Progenitor cell of endocrine pancreas (in vitro differentiated cells): ENCODE data around the gene ZNF444. TPM values are rescaled to one million over a fixed set of nuclear protein-coding genes. Genes with fewer than 3 reads are reported as not detected.

Experiments
- DNase-seq: peaks from one replicate; pipeline ENCODE4 v3.0.0; 2021; ENCODE audit warnings: low spot score; ENCODE audit not compliant: unreplicated experiment
- H3K27ac Mint-ChIP-seq: 2 replicates; pipeline ENCODE4 v1.8.0; 2021; ENCODE audit warnings: mild to moderate bottlenecking, moderate library complexity, mixed read lengths
- H3K27me3 Mint-ChIP-seq: 2 replicates; pipeline ENCODE4 v1.8.0; 2021; ENCODE audit warnings: mixed read lengths
- H3K36me3 Mint-ChIP-seq: 2 replicates; pipeline ENCODE4 v1.8.0; 2022; ENCODE audit warnings: mixed read lengths; ENCODE audit not compliant: insufficient read depth
- H3K4me1 Mint-ChIP-seq: 2 replicates; pipeline ENCODE4 v1.8.0; 2021; ENCODE audit warnings: low read depth, mixed read lengths
- H3K4me3 Mint-ChIP-seq: 2 replicates; pipeline ENCODE4 v1.8.0; 2021; ENCODE audit warnings: low read depth, mild to moderate bottlenecking, moderate library complexity, mixed read lengths
- H3K9me3 Mint-ChIP-seq: 2 replicates; pipeline ENCODE4 v1.8.0; 2021; ENCODE audit warnings: low read depth, mixed read lengths
- CTCF ChIP-seq: fragments of 200-600 bp; sonication (generic); IDR thresholded peaks from one replicate; pipeline ENCODE4 v1.5.0; 2021; ENCODE audit warnings: antibody characterized with exemption, mild to moderate bottlenecking; ENCODE audit not compliant: unreplicated experiment
- total RNA-seq: library from RNA; stranded (reverse); gene quantifications from 2 replicates; pipeline ENCODE4 v1.2.1, GENCODE V29; 2021

Gene ZNF444
- total RNA-seq, 1 donor from 2014 or later = 132 TPM

DNA sequence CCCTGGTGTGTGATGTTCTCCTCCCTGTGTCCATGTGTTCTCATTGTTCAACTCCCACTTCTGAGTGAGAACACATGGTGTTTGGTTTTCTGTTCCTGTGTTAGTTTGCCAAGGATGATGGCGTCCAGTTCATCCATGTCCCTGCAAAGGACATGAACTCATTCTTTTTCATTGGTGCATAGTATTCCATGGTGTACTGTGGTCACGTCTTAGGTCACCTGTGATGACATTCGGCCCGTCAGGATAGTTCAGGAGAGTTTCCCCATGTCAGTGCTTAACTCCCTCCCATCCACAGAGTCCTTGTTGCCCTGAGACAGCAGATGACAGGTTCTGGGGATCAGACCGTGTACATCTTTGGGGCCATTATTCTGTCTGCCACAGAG, 8.6 kb downstream of the ZNF444 start:
- TF ChIP-seq CTCF = no peak
- H3K4me3 Mint-ChIP-seq = no peak overlapping the region
- peaks cover 6% of the 10 kb centered on the region for H3K4me1 Mint-ChIP-seq
- no peak for DNase-seq
- no peaks in the 10 kb centered on the region for H3K9me3 Mint-ChIP-seq
- H3K27ac Mint-ChIP-seq = no peak overlapping the region
- no peaks in the 10 kb centered on the region for H3K27me3 Mint-ChIP-seq
- H3K36me3 Mint-ChIP-seq = peaks cover 17% of the 10 kb centered on the region

GRCh38 chr19:56150358-56150757, 9.3 kb downstream of the ZNF444 start:
- TF ChIP-seq CTCF = no peak
- Mint-ChIP-seq H3K27ac (no peak overlapping the region), H3K9me3 (no peaks in the 10 kb centered on the region), H3K36me3 (peaks cover 19% of the 10 kb centered on the region), H3K4me3 (no peak overlapping the region), H3K4me1 (peaks cover 4% of the 10 kb centered on the region), H3K27me3 (no peaks in the 10 kb centered on the region)
- no peak for DNase-seq

DNA sequence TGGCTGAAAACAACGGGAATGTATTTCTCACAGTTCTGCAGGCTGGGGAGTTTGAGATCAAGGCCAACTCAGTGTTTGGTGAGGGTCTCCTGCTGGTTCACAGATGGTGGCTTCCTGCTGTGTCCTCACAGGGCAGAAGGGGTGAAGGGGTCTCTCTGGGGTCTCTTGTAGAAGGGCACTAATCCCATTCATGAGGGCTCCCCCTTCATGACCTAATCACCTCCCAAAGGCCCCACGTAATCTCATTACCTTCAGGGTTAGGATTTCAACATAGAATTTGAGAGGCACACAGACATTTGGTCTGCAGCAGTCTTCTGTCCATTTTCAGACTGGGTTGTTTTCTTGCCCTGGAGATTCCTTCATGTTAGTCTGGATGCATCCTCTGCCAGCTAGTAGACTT, 11.6 kb downstream of the ZNF444 start:
- Mint-ChIP-seq H3K27me3 (no peaks in the 10 kb centered on the region), H3K9me3 (no peaks in the 10 kb centered on the region), H3K27ac (peak overlapping the region; percentile 85), H3K4me3 (no peak overlapping the region), H3K36me3 (peaks cover 23% of the 10 kb centered on the region), H3K4me1 (peaks cover 4% of the 10 kb centered on the region)
- no peak for TF ChIP-seq CTCF
- DNase-seq = no peak

- H3K27me3 Mint-ChIP-seq = no peaks in the 10 kb centered on the region
- peaks cover 4% of the 10 kb centered on the region for H3K4me1 Mint-ChIP-seq
- H3K4me3 Mint-ChIP-seq = no peak overlapping the region
- peaks cover 23% of the 10 kb centered on the region for H3K36me3 Mint-ChIP-seq
- H3K9me3 Mint-ChIP-seq = no peaks in the 10 kb centered on the region
- DNase-seq = no peak
- TF ChIP-seq CTCF = no peak
- H3K27ac Mint-ChIP-seq = peak overlapping the region; percentile 70
Observed at GRCh38 chr19:56153507-56153906, 12.4 kb downstream of the ZNF444 start.

- Mint-ChIP-seq H3K36me3 (peaks cover 20% of the 10 kb centered on the region), H3K4me1 (peaks cover 4% of the 10 kb centered on the region), H3K4me3 (no peak overlapping the region), H3K27me3 (no peaks in the 10 kb centered on the region), H3K27ac (no peak overlapping the region), H3K9me3 (no peaks in the 10 kb centered on the region)
- no peak for DNase-seq
- peak; percentile 45 for TF ChIP-seq CTCF
Observed at GRCh38 chr19:56155124-56155687, 14.1 kb downstream of the ZNF444 start.
